Coronary artery (tissue), 2 donors: ENCODE results near the gene GYS1.
"Not testable (repeated sequence)": the region's sequence is repeated elsewhere in the genome, so short reads cannot be mapped to it uniquely, and the experiment has no call there.

Experiments used
- DNase-seq: peaks from one replicate; pipeline ENCODE4 v3.0.0-alpha.2; 2017; ENCODE audit warnings: low spot score
- H3K27ac ChIP-seq, 2 donors: fragments of 200-600 bp; sonication (generic); one replicate each; pipeline ENCODE4 v1.5.1; 2016 to 2019
- H3K4me3 ChIP-seq: fragments of 200-600 bp; sonication (generic); 2 replicates; pipeline ENCODE4 v1.5.1; 2016; ENCODE audit warnings: mild to moderate bottlenecking, moderate library complexity
- CTCF ChIP-seq: fragments of 200-600 bp; sonication (generic); IDR thresholded peaks from one replicate; pipeline ENCODE4 v1.5.1; 2019; ENCODE audit warnings: antibody characterized with exemption

The GYS1 gene

GRCh38 chr19:48926909-48927308, 66.2 kb downstream of the GYS1 start:
- peak overlapping the region; percentile 3 to 47 for H3K27ac ChIP-seq
- peak overlapping the region; percentile 45 for H3K4me3 ChIP-seq
- no peak for DNase-seq
- TF ChIP-seq CTCF = no peak

GRCh38 chr19:48925890-48926289, 67.2 kb downstream of the GYS1 start:
- H3K27ac ChIP-seq, H3K4me3 ChIP-seq, DNase-seq: not testable (repeated sequence)

- Histone ChIP-seq H3K27ac (no peak overlapping the region), H3K4me3 (no peak overlapping the region)
- TF ChIP-seq CTCF = no peak
- no peak for DNase-seq
Observed at GRCh38 chr19:48925240-48925843, 67.8 kb downstream of the GYS1 start.

- Histone ChIP-seq H3K4me3 (no peak overlapping the region), H3K27ac (no peak overlapping the region)
- DNase-seq = no peak
- TF ChIP-seq CTCF = no peak
Observed at GRCh38 chr19:48922548-48923490, 70.3 kb downstream of the GYS1 start.

- no peak for DNase-seq
- TF ChIP-seq CTCF = no peak
- no peak overlapping the region for H3K27ac ChIP-seq
Observed at GRCh38 chr19:48921721-48922500, 71.2 kb downstream of the GYS1 start.

GRCh38 chr19:48920949-48921348, 72.2 kb downstream of the GYS1 start:
- H3K4me3 ChIP-seq = no peak overlapping the region
- TF ChIP-seq CTCF = no peak
- H3K27ac ChIP-seq = no peak overlapping the region
- DNase-seq = no peak

More at GRCh38 chr19:48921721-48922500, 71.2 kb downstream of the GYS1 start:
- H3K4me3 ChIP-seq = no peak overlapping the region

- not testable (repeated sequence) for DNase-seq, H3K27ac ChIP-seq, H3K4me3 ChIP-seq
Observed at GRCh38 chr19:48919271-48919670, 73.8 kb downstream of the GYS1 start.
